Hindlimb muscle (tissue), 1 donor: ENCODE data around the gene GSX2. TPM values are rescaled to one million over a fixed set of nuclear protein-coding genes. Genes with fewer than 3 reads are reported as not detected.
"Not testable (repeated sequence)": the region's sequence is repeated elsewhere in the genome, so short reads cannot be mapped to it uniquely, and the experiment has no call there.

Source experiments
- DNase-seq: peaks from one replicate; pipeline ENCODE4 v3.0.0-alpha.2; 2013
- polyA plus RNA-seq: library from polyadenylated mRNA; unstranded; fragments of 120-200 nt; gene quantifications from one replicate; pipeline ENCODE4 v1.2.1, GENCODE V29; 2013; ENCODE audit not compliant: insufficient read length

The GSX2 gene
- polyA plus RNA-seq, 1 donor, result not detected

- no peak for DNase-seq
Measured at GRCh38 chr4:54107951-54108748, 8.2 kb downstream of the GSX2 start.

- DNase-seq, result no peak
Measured at GRCh38 chr4:54109241-54110018, 9.5 kb downstream of the GSX2 start.

- DNase-seq, result no peak
Measured at GRCh38 chr4:54110019-54110416, 10.1 kb downstream of the GSX2 start.

- not testable (repeated sequence) for DNase-seq
Measured at GRCh38 chr4:54113206-54113605, 13.2 kb downstream of the GSX2 start.

GRCh38 chr4:54116246-54116645 lies 16.3 kb downstream of the GSX2 start:
- not testable (repeated sequence) for DNase-seq

- DNase-seq, result no peak
Measured at GRCh38 chr4:54118850-54119589, 19.1 kb downstream of the GSX2 start.

GRCh38 chr4:54120518-54120917 lies 20.6 kb downstream of the GSX2 start:
- no peak for DNase-seq

GRCh38 chr4:54127660-54128059 lies 27.7 kb downstream of the GSX2 start:
- DNase-seq, result no peak

GRCh38 chr4:54128694-54129093 lies 28.7 kb downstream of the GSX2 start:
- DNase-seq, result not testable (repeated sequence)

GRCh38 chr4:54139332-54139731 lies 39.4 kb downstream of the GSX2 start:
- DNase-seq, result no peak

- no peak for DNase-seq
Measured at GRCh38 chr4:54140287-54140686, 40.3 kb downstream of the GSX2 start.

- DNase-seq, result no peak
Measured at GRCh38 chr4:54144199-54144598, 44.2 kb downstream of the GSX2 start.

- DNase-seq, result no peak
Measured at GRCh38 chr4:54144661-54145171, 44.8 kb downstream of the GSX2 start.

- no peak for DNase-seq
Measured at GRCh38 chr4:54146139-54146538, 46.2 kb downstream of the GSX2 start.

GRCh38 chr4:54149323-54149722 lies 49.4 kb downstream of the GSX2 start:
- DNase-seq, result no peak

Other genes starting within 250 kb of the GSX2 start
- 16.6 TPM for gene CHIC2, start 35.6 kb upstream of the GSX2 start, polyA plus RNA-seq
- gene PDGFRA, start 129.1 kb downstream of the GSX2 start, polyA plus RNA-seq, result 66.5 TPM